GM18867 (cell line): ENCODE data around the gene PHACTR1.

Source experiments
- ATAC-seq: cut with Tn5 transposase; IDR thresholded peaks from one replicate; pipeline ENCODE4 v1.9.1; 2021; ENCODE audit warnings: mild to moderate bottlenecking, moderate library complexity; ENCODE audit not compliant: unreplicated experiment

PHACTR1 gene

GRCh38 chr6:13094781-13095425 lies 378.3 kb downstream of the PHACTR1 start:
- no peak for ATAC-seq

- no peak for ATAC-seq
Observed at GRCh38 chr6:13096084-13096483, 379.5 kb downstream of the PHACTR1 start.

- ATAC-seq: no peak
Observed at GRCh38 chr6:13097454-13097853, 380.9 kb downstream of the PHACTR1 start.

GRCh38 chr6:13098006-13098405 lies 381.4 kb downstream of the PHACTR1 start:
- no peak for ATAC-seq

GRCh38 chr6:13098793-13099570 lies 382.4 kb downstream of the PHACTR1 start:
- no peak for ATAC-seq

GRCh38 chr6:13099771-13100170 lies 383.2 kb downstream of the PHACTR1 start:
- ATAC-seq: no peak

- ATAC-seq: no peak
Observed at GRCh38 chr6:13101409-13101808, 384.8 kb downstream of the PHACTR1 start.

- no peak for ATAC-seq
Observed at GRCh38 chr6:13101985-13102384, 385.4 kb downstream of the PHACTR1 start.

GRCh38 chr6:13103169-13103568 lies 386.6 kb downstream of the PHACTR1 start:
- ATAC-seq: no peak

- no peak for ATAC-seq
Observed at GRCh38 chr6:13105139-13105538, 388.6 kb downstream of the PHACTR1 start.

- ATAC-seq: no peak
Observed at GRCh38 chr6:13112921-13113320, 396.4 kb downstream of the PHACTR1 start.

GRCh38 chr6:13113376-13113775 lies 396.8 kb downstream of the PHACTR1 start:
- no peak for ATAC-seq

- ATAC-seq: no peak
Observed at GRCh38 chr6:13113981-13114593, 397.5 kb downstream of the PHACTR1 start.

- ATAC-seq: no peak
Observed at GRCh38 chr6:13116155-13116554, 399.6 kb downstream of the PHACTR1 start.

GRCh38 chr6:13117570-13117969 lies 401.0 kb downstream of the PHACTR1 start:
- no peak for ATAC-seq

- ATAC-seq: no peak
Observed at GRCh38 chr6:13119549-13119948, 403.0 kb downstream of the PHACTR1 start.

GRCh38 chr6:13120483-13121482 lies 404.2 kb downstream of the PHACTR1 start:
- ATAC-seq: no peak

- ATAC-seq: no peak
Observed at GRCh38 chr6:13124131-13124530, 407.6 kb downstream of the PHACTR1 start.

GRCh38 chr6:13125841-13126240 lies 409.3 kb downstream of the PHACTR1 start:
- ATAC-seq: no peak

- ATAC-seq: no peak
Observed at GRCh38 chr6:13131935-13132661, 415.5 kb downstream of the PHACTR1 start.
